HG02759 (cell line): Measurements from ENCODE around the gene TUBB2B.
"Not testable (repeated sequence)": the region's sequence is repeated elsewhere in the genome, so short reads cannot be mapped to it uniquely, and the experiment has no call there.

Experiments
- ATAC-seq: cut with Tn5 transposase; IDR thresholded peaks from one replicate; pipeline ENCODE4 v1.9.1; 2021; ENCODE audit warnings: mild to moderate bottlenecking, moderate library complexity; ENCODE audit not compliant: unreplicated experiment

Gene TUBB2B

DNA sequence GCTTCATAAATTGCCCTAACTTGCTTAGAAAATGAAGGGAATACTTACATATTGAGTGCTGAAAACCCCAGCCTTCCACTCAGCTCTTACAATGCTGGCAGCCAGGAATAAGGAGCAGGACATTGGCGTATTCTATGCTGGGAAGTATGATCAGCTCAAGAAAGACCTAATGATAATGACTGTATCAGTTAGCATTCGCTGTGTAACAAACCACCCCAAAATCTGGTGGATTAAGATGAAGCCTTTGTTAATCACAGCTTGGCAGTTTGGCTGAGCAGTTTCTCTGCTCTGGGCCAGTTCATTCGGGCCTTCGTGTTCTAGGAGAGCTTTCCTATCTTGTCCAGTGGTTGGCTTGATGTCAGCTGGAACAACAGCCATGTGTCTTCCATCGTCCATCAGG lies 36.7 kb downstream of the TUBB2B start:
- ATAC-seq, result no peak

DNA sequence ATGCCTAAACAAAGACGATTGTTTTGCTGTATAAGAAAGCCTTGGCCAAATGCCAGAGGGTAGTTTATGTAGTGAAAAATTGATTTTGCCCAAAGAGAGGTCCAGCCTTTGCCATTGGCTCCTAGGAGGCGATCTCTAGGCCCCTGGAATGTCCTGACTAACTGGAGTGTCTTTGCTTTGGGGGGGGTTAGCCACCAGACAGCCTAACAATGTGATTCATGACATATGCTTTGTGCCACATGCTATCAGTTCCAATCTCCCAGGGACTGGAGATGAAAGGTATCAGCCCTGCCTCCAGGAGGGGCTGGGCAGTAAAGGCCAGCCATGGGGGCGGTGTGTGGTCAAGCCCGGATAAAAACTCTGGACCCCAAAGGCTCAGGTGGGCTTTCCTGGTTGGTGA lies 37.4 kb downstream of the TUBB2B start:
- no peak for ATAC-seq

DNA sequence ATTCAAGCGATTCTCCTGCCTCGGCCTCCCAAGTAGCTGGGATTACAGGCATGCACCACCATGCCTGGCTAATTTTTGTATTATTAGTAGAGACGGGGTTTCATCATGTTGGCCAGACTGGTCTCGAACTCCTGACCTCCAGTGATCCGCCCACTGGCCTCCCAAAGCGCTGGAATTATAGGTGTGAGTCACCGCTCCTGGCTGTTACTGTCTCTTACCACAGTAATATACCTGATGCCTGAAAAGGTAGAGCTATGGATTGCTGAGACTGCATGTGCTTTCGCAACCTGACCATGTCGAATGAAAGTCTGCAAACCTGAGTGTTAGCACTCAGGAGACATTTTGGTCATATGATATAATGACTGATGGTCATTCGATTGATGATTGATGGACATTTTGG lies 38.3 kb downstream of the TUBB2B start:
- ATAC-seq, result not testable (repeated sequence)

DNA sequence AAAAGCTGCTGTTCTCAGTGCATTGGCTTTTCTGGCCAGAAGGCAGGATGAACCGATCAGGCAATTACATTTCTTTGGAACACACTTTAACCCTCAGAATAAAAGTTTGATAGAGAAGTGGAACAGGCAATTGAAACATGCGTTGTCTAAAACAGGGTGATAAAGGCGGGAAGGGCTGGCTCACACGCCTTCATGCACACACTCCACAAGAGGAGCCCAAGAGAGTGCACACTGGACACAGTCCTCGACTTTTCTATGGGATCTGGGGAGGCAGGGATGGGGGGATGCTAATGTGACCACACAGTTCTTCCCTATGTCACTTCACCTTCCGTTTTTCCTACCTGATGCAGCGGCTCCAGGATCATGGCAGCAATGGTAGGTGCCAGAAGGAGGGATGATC lies 39.2 kb downstream of the TUBB2B start:
- no peak for ATAC-seq

DNA sequence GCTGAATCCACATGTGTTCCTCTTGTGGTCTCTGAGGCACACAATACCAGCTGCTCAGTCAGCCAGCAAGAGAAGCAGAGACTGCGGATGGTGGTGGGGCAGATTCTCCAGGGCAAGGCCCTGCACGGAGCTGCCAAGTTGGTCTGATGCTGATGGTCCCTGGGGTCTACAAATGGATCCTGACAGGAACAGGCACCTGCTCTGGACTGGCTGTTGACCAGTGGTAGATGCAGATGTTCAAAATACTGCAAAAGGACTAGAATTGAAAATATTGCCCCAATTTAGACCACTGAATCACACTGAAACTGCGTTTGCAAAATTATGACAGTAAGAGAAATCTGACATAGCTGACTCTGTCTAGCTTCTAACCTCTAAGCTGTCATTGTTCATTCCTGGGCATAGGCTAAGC lies 40.5 kb downstream of the TUBB2B start:
- no peak for ATAC-seq

DNA sequence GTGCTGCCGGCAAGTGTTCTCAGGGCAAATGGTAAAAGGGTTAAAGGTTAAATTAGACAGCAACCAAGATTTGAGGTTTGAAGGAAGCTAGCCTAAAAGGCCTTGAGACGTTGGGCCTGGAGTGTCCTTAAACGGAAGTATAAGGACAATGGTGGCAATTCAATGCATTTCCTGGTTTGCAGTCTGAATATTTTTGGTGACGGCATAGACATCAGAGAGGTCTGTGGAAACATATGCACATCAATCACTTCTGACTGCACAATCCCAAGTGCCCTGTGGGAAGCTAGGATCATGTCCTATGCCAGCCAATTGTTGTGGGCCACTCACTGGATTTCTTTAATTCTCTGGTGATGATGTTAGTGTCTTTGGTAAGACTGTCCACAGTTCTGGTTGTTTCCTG lies 44.4 kb downstream of the TUBB2B start:
- no peak for ATAC-seq

DNA sequence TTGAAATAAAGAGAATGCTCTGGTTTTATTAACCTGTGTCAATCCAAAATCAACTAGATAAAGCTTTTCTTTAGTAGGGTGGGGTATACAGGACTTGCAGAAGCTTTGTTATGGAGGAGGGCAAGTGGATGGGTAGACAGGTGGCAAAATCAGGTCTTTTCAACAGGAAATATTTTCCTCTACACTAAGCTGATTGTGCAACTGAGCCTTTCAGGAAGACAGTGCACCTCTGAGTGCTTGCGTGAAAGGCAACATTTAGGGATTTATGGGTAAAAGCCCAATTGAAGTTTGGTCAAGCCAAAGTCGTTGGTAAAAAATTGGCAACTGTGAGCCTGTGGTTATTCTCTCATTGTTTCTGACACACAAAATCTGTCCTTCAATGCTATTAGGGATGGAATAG lies 46.3 kb downstream of the TUBB2B start:
- no peak for ATAC-seq

DNA sequence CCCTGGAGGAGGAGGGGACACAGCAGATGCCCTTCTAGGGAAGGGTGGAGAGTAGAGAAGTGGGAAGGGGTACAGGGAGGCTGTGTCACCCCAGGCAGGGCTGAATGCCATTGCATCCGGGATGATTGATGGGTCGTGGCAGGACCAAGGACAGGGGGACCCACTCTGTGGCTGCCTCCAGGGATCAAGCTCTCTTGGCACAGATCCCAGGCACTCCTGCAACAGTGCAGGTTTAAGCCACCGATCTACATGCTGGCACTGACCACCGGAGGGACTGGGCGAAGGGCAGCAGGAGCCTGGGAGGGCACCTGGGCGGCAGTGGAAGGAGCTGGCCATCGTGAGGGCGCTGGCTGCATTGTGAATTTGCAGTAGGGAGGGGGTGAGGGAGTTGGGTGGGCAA lies 47.5 kb downstream of the TUBB2B start:
- not testable (repeated sequence) for ATAC-seq

DNA sequence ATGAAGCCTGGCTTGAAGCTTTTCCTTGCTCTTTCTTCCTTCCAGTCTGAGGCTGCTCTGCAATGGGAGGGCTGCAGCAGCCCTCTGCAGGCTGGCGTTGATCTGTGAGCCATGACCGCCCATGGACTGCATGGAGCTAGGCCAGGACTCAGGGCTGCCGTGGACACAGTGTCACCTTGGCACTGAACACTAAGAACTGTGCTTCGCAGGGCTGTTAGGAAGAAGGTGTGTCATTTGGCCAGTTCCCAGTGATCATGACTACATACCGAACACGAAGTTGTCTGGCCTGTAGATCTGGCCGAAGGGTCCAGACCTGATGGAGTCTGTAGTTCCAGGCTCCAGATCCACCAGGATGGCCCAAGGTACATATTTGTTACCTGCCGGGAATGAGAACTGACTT lies 48.8 kb downstream of the TUBB2B start:
- ATAC-seq, result not testable (repeated sequence)

DNA sequence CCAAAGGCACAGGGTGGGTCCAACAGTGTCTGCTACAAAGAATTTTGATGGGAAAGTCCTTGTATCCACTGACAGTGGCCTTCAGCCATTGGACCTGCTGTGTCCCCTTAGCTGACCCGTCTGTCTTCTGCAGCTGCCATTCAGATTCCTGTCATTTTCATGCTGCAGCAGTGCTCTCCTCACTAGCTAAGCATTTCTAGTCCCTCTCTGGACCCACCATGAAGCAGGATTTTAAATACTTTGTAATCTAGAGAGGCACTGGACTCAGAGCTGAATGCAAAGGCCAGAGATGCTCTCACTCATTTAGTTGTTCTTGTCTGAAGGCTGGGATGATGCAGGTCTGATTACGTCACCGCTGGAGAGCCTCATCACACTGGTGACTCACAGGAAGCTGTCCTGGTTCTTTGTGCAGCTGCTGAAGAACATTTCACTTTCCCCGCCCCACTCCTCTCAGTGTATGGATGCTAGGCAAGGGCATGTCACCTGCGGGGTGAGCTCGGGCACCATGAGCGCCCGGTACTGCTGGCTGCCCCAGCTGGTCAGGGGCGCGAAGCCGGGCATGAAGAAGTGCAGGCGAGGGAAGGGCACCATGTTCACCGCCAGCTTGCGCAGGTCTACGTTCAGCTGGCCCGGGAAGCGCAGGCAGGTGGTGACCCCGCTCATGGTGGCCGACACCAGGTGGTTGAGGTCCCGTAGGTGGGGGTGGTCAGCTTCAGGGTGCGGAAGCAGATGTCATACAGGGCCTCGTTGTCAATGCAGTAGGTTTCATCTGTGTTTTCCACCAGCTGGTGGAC lies 50.7 kb downstream of the TUBB2B start:
- ATAC-seq, result no peak

DNA sequence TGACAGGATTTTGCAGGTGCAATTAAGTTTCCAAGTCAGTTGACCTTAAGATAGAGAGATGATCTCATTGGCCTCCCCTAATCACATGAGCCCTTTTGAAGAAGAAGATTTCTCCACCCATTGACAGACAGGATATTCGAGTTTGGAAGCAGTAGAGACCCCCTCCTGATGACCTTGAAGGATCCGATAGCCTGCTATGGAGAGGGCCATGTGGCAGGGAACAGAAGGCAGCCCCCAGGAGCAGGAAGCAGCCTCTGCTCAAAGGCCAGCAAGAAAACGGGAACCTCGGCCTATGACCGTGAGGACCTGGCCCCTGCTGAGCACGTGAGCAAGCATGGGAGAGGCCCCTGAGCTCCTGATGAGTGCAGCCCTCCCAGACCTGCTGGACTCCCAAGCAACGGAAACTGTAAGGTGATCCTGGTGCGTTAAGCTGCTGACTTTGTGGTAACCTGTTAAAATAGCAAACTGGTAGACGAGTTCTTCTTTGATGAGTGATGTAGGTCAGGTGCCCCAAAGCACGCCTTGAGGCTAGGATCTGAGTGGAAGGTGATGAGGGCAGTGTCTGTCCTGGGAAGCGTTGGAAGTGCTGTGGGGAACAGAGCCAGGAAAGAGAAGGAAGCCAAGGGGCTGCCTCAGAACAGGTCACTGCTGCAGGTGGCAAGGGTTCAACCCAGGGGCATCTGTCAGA lies 51.6 kb downstream of the TUBB2B start:
- ATAC-seq, result no peak
